Mesenchymal stem cell (in vitro differentiated cells and primary cell): ENCODE results near the gene PFDN6. TPM values are rescaled to one million over a fixed set of nuclear protein-coding genes. Genes with fewer than 3 reads are reported as not detected.

ENCODE experiments used
- DNase-seq: peaks from one replicate; pipeline ENCODE4 v3.0.0-alpha.2; 2013
- H2AFZ ChIP-seq: one replicate; pipeline ENCODE4 v1.6.1; 2013; ENCODE audit warnings: low read depth, mild to moderate bottlenecking, control low read depth, inconsistent platforms, low read length, moderate library complexity
- H2AK5ac ChIP-seq: 2 replicates; pipeline ENCODE4 v1.6.1; 2013; ENCODE audit warnings: low read length, moderate library complexity, mild to moderate bottlenecking, inconsistent platforms; ENCODE audit not compliant: severe bottlenecking
- H2BK120ac ChIP-seq: one replicate; pipeline ENCODE4 v1.6.1; 2013; ENCODE audit warnings: low read depth, mild to moderate bottlenecking, inconsistent platforms, low read length, moderate library complexity
- H2BK12ac ChIP-seq, 2 experiments: one replicate each; pipeline ENCODE4 v1.6.1; 2013; ENCODE audit warnings: inconsistent platforms in 2 of 2, low read length in 2 of 2, mild to moderate bottlenecking in 2 of 2, moderate library complexity in 2 of 2, control low read depth in 1 of 2
- H2BK15ac ChIP-seq: one replicate; pipeline ENCODE4 v1.6.1; 2013; ENCODE audit warnings: mild to moderate bottlenecking, low read depth, inconsistent platforms; ENCODE audit not compliant: poor library complexity, severe bottlenecking
- H2BK5ac ChIP-seq: 2 replicates; pipeline ENCODE4 v1.6.1; 2013; ENCODE audit warnings: low read depth, mild to moderate bottlenecking, low read length, control low read depth, inconsistent platforms; ENCODE audit not compliant: poor library complexity, severe bottlenecking
- H3K14ac ChIP-seq, 2 experiments: one replicate each; pipeline ENCODE4 v1.6.1; 2013; ENCODE audit warnings: inconsistent platforms in 2 of 2, low read length in 2 of 2, control low read depth in 1 of 2, mild to moderate bottlenecking in 1 of 2, moderate library complexity in 1 of 2
- H3K18ac ChIP-seq, 2 experiments: one replicate each; pipeline ENCODE4 v1.6.1; 2013; ENCODE audit warnings: inconsistent platforms in 2 of 2, low read length in 2 of 2, control low read depth in 1 of 2, low read depth in 1 of 2, mild to moderate bottlenecking in 1 of 2
- H3K23ac ChIP-seq, 2 experiments: one replicate each; pipeline ENCODE4 v1.6.1; 2013; ENCODE audit warnings: inconsistent platforms in 2 of 2, low read length in 2 of 2, mild to moderate bottlenecking in 2 of 2, moderate library complexity in 2 of 2, control low read depth in 1 of 2
- H3K27ac ChIP-seq: 2 replicates; pipeline ENCODE4 v1.5.1; 2013; ENCODE audit warnings: mild to moderate bottlenecking, moderate library complexity, low read length, control low read depth, inconsistent platforms; ENCODE audit not compliant: poor library complexity, severe bottlenecking
- H3K27me3 ChIP-seq, 2 experiments: 2 replicates each; pipeline versions ENCODE4 v1.6.1 to v1.7.0; 2013; ENCODE audit warnings: low read length in 2 of 2, mild to moderate bottlenecking in 2 of 2, moderate library complexity in 2 of 2, control low read depth in 1 of 2, inconsistent platforms in 1 of 2; ENCODE audit not compliant: control insufficient read depth in 1 of 2, insufficient read depth in 1 of 2
- H3K36me3 ChIP-seq, 2 experiments: 2 replicates each; pipeline versions ENCODE4 v1.6.1 to v1.7.0; 2013; ENCODE audit warnings: low read length in 2 of 2, control low read depth in 1 of 2, inconsistent platforms in 1 of 2, low read depth in 1 of 2, mild to moderate bottlenecking in 1 of 2; ENCODE audit not compliant: insufficient read depth in 2 of 2, control insufficient read depth in 1 of 2
- H3K4ac ChIP-seq, 2 experiments: one replicate each; pipeline ENCODE4 v1.6.1; 2013; ENCODE audit warnings: inconsistent platforms in 2 of 2, low read length in 2 of 2, mild to moderate bottlenecking in 2 of 2, moderate library complexity in 2 of 2, control low read depth in 1 of 2, low read depth in 1 of 2
- H3K4me1 ChIP-seq: 2 replicates; pipeline ENCODE4 v1.6.1; 2013; ENCODE audit warnings: low read depth, low read length, control low read depth; ENCODE audit not compliant: control insufficient read depth, insufficient read depth
- H3K4me2 ChIP-seq: 2 replicates; pipeline ENCODE4 v1.6.1; 2013; ENCODE audit warnings: low read length, mild to moderate bottlenecking, inconsistent platforms; ENCODE audit not compliant: poor library complexity, severe bottlenecking
- H3K4me3 ChIP-seq, 2 experiments: 2 replicates each; pipeline versions ENCODE4 v1.5.1 to v1.7.0; 2013; ENCODE audit warnings: low read length in 2 of 2, mild to moderate bottlenecking in 2 of 2, control low read depth in 1 of 2, low read depth in 1 of 2; ENCODE audit not compliant: insufficient read depth in 1 of 2
- H3K79me1 ChIP-seq: replicated peaks from 2 replicates; pipeline ENCODE4 v1.6.1; 2013; ENCODE audit warnings: mild to moderate bottlenecking, control low read depth, low read length, inconsistent platforms; ENCODE audit not compliant: poor library complexity, severe bottlenecking
- H3K9ac ChIP-seq: 2 replicates; pipeline ENCODE4 v1.7.0; 2013; ENCODE audit warnings: mild to moderate bottlenecking, low read length, moderate library complexity
- H3K9me3 ChIP-seq: 2 replicates; pipeline ENCODE4 v1.7.0; 2013; ENCODE audit warnings: mild to moderate bottlenecking, low read length; ENCODE audit not compliant: control insufficient read depth
- H4K8ac ChIP-seq: one replicate; pipeline ENCODE4 v1.6.1; 2013; ENCODE audit warnings: inconsistent platforms, mild to moderate bottlenecking, low read length, moderate library complexity
- H4K91ac ChIP-seq: one replicate; pipeline ENCODE4 v1.6.1; 2013; ENCODE audit warnings: mild to moderate bottlenecking, low read length, inconsistent platforms
- WGBS: methylation state at CpG from one replicate; pipeline ENCODE4 v1.1.7; 2013; ENCODE audit warnings: mixed read lengths; 5-methylcytosine and 5-hydroxymethylcytosine counted together
- polyA plus RNA-seq, 2 experiments: library from polyadenylated mRNA; stranded (reverse); fragments of 200-250 nt; gene quantifications; one replicate each; pipeline ENCODE4 v1.2.3, GENCODE V29; 2013

PFDN6 gene
- 52.4 TPM for polyA plus RNA-seq (2013, experiment 1 of 2)
- polyA plus RNA-seq (2013, experiment 2 of 2), result 52.8 TPM

GRCh38 chr6:33288921-33289783 is at the start of gene PFDN6, which contains the start of gene WDR46:
TSS of gene PFDN6 (plus strand) at chr6:33289601. CDS start at chr6:33289857, 256 bp downstream.
TSS of gene WDR46 (minus strand) at chr6:33289239. CDS start at chr6:33289170, 69 bp downstream.
- peak within 1 kb of the TSS; percentile 15 for H2BK5ac ChIP-seq
- peak within 1 kb of the TSS; percentile 52 to 63 for H3K18ac ChIP-seq
- H3K36me3 ChIP-seq, result peaks cover 45 to 74% of the 10 kb centered on the region in 2 experiments
- H3K27ac ChIP-seq, result peak within 1 kb of the TSS; percentile 59
- no peak within 1 kb of the TSS for H2BK12ac ChIP-seq
- peaks cover 37% of the 10 kb centered on the region for H3K79me1 ChIP-seq
- peak within 1 kb of the TSS; percentile 9 to 57 for H3K4ac ChIP-seq
- H4K91ac ChIP-seq, result peak within 1 kb of the TSS; percentile 66
- peak within 1 kb of the TSS; percentile 90 for H2AFZ ChIP-seq
- peak within 1 kb of the TSS; percentile 96 for H3K9ac ChIP-seq
- H2BK120ac ChIP-seq, result no peak within 1 kb of the TSS
- H3K4me1 ChIP-seq, result peaks cover 15% of the 10 kb centered on the region
- H3K4me3 ChIP-seq, result peak within 1 kb of the TSS; percentile 73 to 97
- no peak within 1 kb of the TSS for H3K23ac ChIP-seq
- peak within 1 kb of the TSS in 1 of 2 experiments; percentile 69 for H3K14ac ChIP-seq
- peak; percentile 96 for DNase-seq
- H2AK5ac ChIP-seq, result no peak within 1 kb of the TSS
- H3K9me3 ChIP-seq, result no peaks in the 10 kb centered on the region
- under 1% methylated on average over 42 of the region's 43 CpGs for WGBS
- H2BK15ac ChIP-seq, result no peak within 1 kb of the TSS
- peak within 1 kb of the TSS; percentile 21 for H4K8ac ChIP-seq
- H3K4me2 ChIP-seq, result peak within 1 kb of the TSS; percentile 78
- no peaks in the 10 kb centered on the region for H3K27me3 ChIP-seq

DNA sequence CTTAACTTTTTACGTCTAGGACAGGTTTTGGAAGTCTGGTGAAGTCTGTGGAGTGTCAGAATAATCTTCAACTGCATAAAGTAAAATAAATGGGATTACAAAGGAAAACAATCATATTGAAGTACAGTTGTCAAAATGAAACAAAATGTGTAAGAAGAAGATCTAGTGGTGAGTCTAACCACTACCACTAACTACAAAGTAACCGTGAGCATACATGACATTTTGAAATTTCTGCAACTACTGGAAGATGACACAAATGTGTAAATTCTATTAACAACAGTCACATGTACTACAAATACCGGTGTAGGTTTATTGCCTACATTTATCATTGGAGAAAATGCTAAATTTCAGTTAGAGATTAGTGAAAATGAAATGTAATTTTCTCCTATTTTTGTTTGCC is 47.4 kb upstream of the PFDN6 start:
- Histone ChIP-seq H3K9me3 (no peaks in the 10 kb centered on the region), H3K4me3 (no peak overlapping the region), H2AK5ac (no peak overlapping the region), H2AFZ (no peak overlapping the region), H3K23ac (no peak overlapping the region), H3K4ac (no peak overlapping the region), H3K4me2 (no peak overlapping the region), H3K4me1 (no peaks in the 10 kb centered on the region), H3K36me3 (no peaks in the 10 kb centered on the region), H2BK120ac (no peak overlapping the region), H3K27ac (no peak overlapping the region), H3K9ac (no peak overlapping the region), H2BK15ac (no peak overlapping the region), H3K18ac (no peak overlapping the region), H2BK12ac (no peak overlapping the region), H3K14ac (no peak overlapping the region), H3K27me3 (peaks cover 20 to 28% of the 10 kb centered on the region in 2 experiments), H2BK5ac (no peak overlapping the region), H4K8ac (no peak overlapping the region), H3K79me1 (no peaks in the 10 kb centered on the region), H4K91ac (no peak overlapping the region)
- no peak for DNase-seq
- WGBS, result 67% methylated on average over 2 of the region's 3 CpGs

- H3K79me1 ChIP-seq, result no peaks in the 10 kb centered on the region
- H2BK15ac ChIP-seq, result no peak overlapping the region
- no peak overlapping the region for H3K4me3 ChIP-seq
- H3K23ac ChIP-seq, result no peak overlapping the region
- H3K36me3 ChIP-seq, result no peaks in the 10 kb centered on the region
- no peak overlapping the region for H4K8ac ChIP-seq
- no peak for DNase-seq
- H2AK5ac ChIP-seq, result no peak overlapping the region
- peaks cover 20 to 21% of the 10 kb centered on the region in 2 experiments for H3K27me3 ChIP-seq
- H2BK120ac ChIP-seq, result no peak overlapping the region
- H3K4me2 ChIP-seq, result no peak overlapping the region
- H3K4ac ChIP-seq, result no peak overlapping the region
- WGBS, result 60% methylated on average over 1 of the region's 1 CpG
- H4K91ac ChIP-seq, result no peak overlapping the region
- H2AFZ ChIP-seq, result no peak overlapping the region
- no peaks in the 10 kb centered on the region for H3K9me3 ChIP-seq
- no peak overlapping the region for H3K18ac ChIP-seq
- H2BK12ac ChIP-seq, result no peak overlapping the region
- no peak overlapping the region for H3K27ac ChIP-seq
- H3K4me1 ChIP-seq, result peaks cover under 1% of the 10 kb centered on the region
- H3K9ac ChIP-seq, result no peak overlapping the region
- H3K14ac ChIP-seq, result no peak overlapping the region
- no peak overlapping the region for H2BK5ac ChIP-seq
Observed at GRCh38 chr6:33243476-33243875, 45.9 kb upstream of the PFDN6 start.

- WGBS, result 6% methylated on average over 28 of the region's 28 CpGs
- Histone ChIP-seq H2AFZ (peak overlapping the region; percentile 73), H3K4me1 (peaks cover 14% of the 10 kb centered on the region)
Observed at GRCh38 chr6:33247977-33248642, 41.3 kb upstream of the PFDN6 start.

More at GRCh38 chr6:33247977-33248642, 41.3 kb upstream of the PFDN6 start:
- DNase-seq, result peak; percentile 89
- Histone ChIP-seq H3K27me3 (peaks cover 0 to 5% of the 10 kb centered on the region in 2 experiments), H2BK5ac (no peak overlapping the region), H3K4ac (peak overlapping the region; percentile 27 to 87), H3K79me1 (peaks cover 12% of the 10 kb centered on the region), H3K18ac (peak overlapping the region; percentile 79 to 93), H3K4me3 (peak overlapping the region; percentile 61 to 72), H3K27ac (peak overlapping the region; percentile 66), H2BK120ac (peak overlapping the region; percentile 74), H3K23ac (no peak overlapping the region), H3K4me2 (peak overlapping the region; percentile 95), H3K9me3 (no peaks in the 10 kb centered on the region), H3K9ac (peak overlapping the region; percentile 88), H3K36me3 (peaks cover 9 to 14% of the 10 kb centered on the region in 2 experiments), H2AK5ac (no peak overlapping the region), H2BK15ac (peak overlapping the region; percentile 4), H3K14ac (no peak overlapping the region), H4K91ac (peak overlapping the region; percentile 14), H2BK12ac (peak overlapping the region; percentile 33 to 68), H4K8ac (peak overlapping the region; percentile 74)
